OCI-LY7 (cell line): ENCODE measurements around the gene ZNF609.

Source experiments
- EZH2phosphoT487 ChIP-seq: fragments of 200-600 bp; sonication (generic); IDR thresholded peaks from 2 replicates; pipeline ENCODE4 v1.6.1; 2018; ENCODE audit warnings: low read depth, borderline replicate concordance, mild to moderate bottlenecking, mixed run types, antibody characterized with exemption, low read length, moderate library complexity, mixed read lengths
- TF ChIP-seq, protein P1 (sequence below): fragments of 200-600 bp; sonication (generic); conservative IDR thresholded peaks from 2 replicates; pipeline ENCODE4 v1.5.1; 2014; ENCODE audit warnings: mild to moderate bottlenecking, antibody characterized with exemption, low read length, moderate library complexity, mixed read lengths

- TF ChIP-seq, protein P1, sequence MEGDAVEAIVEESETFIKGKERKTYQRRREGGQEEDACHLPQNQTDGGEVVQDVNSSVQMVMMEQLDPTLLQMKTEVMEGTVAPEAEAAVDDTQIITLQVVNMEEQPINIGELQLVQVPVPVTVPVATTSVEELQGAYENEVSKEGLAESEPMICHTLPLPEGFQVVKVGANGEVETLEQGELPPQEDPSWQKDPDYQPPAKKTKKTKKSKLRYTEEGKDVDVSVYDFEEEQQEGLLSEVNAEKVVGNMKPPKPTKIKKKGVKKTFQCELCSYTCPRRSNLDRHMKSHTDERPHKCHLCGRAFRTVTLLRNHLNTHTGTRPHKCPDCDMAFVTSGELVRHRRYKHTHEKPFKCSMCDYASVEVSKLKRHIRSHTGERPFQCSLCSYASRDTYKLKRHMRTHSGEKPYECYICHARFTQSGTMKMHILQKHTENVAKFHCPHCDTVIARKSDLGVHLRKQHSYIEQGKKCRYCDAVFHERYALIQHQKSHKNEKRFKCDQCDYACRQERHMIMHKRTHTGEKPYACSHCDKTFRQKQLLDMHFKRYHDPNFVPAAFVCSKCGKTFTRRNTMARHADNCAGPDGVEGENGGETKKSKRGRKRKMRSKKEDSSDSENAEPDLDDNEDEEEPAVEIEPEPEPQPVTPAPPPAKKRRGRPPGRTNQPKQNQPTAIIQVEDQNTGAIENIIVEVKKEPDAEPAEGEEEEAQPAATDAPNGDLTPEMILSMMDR: no peak
- no peak for TF ChIP-seq EZH2phosphoT487
Observed at GRCh38 chr15:64580696-64581407, 120.5 kb downstream of the ZNF609 start.
